HG02840 (cell line): ENCODE measurements around the gene OR6B2.

Source experiments
- ATAC-seq: cut with Tn5 transposase; IDR thresholded peaks from one replicate; pipeline ENCODE4 v1.9.1; 2021; ENCODE audit warnings: mild to moderate bottlenecking, moderate library complexity, moderate number of reproducible peaks; ENCODE audit not compliant: unreplicated experiment, low FRiP score

The OR6B2 gene

DNA sequence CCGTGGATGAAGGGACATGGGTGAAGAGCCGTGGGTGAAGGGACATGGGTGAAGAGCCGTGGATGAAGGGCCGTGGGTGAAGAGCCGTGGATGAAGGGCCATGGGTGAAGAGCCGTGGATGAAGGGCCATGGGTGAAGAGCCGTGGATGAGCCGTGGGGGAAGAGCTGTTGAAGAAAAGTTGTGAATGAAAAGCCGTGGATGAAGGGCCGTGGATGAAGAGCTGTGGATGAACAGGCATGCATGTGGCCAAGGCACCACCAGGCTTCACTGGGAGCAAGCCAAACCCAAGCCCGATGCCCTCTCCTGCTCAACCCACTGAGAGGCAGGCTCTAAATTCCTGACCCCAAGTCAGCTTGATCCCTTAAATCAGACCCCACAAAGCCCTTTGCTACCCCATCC is 12.5 kb upstream of the OR6B2 start:
- ATAC-seq: no peak

DNA sequence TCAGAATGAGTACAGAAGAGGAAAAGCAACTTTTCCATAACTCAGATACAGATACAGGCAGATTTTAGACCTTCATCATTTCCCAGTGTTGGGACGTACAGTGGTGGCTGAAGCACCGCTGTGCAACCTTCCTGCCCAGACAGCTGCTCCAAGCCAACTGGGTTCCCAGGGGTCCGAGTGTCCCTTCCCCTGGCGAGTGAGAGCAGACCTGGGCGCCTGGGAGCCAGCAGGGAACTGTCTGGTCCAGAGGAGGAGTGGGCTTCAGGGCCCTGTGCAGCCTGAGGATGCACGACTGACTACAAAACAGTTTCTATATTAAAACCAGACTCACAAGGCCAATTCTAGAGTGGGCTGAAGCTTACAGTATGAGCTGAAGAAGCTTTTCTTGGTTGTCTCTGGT is 11.1 kb upstream of the OR6B2 start:
- no peak for ATAC-seq

DNA sequence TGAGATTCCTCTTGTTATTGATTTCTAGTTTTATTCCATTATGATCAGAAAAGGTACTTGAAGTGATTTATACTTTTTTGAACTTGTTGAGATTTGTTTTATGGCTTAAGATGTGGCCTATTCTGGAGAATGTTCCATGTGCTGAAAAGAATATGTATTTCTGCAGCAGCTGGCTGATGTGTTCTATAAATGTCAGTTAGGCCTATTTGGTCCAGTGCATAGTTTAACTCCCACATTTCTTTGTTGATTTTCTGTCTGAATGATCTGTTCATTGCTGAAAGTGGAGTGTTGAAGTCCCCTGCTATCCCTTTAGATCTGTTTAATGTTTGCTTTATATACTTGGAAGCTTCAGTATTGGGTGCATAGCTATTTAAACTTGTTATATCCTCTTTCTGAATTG is 7.1 kb upstream of the OR6B2 start:
- no peak for ATAC-seq

DNA sequence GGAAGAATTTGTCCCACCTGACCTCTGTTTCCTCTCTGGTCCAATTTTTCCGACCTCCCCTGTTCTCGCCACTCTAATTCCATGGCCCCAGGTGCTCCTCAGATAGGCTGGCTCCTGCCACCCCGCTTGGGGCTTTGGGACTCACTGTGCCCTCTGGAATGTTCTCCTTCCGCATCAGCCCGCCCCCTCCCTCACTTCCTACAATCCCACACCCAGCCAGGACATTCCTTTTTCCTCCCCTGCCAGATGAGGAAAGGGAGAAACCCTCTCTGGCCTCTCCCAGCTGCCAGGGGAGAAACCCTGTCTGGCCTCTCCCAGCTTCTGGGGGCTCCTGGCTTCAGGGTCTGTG is 3.1 kb upstream of the OR6B2 start:
- ATAC-seq: no peak

DNA sequence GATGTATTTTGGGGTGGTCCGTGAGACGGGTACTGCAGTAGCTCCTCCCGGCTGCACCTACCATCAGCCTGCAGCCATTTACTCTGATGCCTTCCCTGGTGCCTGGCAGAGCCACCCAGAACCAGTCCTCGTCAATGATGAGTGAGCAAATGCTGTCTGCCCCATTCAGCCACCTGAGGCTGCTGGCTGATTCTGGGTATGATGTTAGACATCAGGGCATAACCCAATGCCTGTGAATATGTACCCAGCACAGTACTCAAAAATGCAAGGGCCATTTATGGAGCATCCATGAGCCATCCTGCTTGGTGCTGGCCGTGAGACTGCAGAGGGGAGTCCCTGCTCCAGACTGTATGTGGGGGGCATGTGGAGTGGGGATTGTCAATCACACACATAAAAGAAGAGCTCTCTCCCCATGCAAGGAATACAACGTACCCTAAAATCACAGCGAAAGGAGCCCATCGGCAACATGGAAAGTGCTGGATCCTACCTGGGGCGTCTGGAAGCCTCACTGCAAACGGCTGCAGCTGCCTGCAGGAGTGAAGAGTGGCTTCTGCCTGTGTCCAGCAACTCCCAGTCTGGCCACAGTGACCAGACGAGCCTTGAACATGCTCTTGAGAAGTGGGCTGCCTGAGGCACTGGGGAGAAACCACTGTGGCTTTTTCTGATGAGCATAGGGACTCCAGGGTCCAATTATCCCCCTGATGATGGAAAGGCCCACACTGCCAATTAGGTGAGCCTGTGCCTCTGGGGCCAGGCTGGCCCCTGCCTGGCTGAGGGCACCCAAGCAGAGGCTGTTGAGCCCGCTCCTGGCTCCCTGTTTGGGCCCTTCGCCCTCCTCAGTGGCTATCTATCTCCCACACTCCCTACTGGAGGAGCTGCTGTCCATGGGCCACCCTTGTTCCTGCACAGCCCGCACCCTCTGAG is 2.4 kb upstream of the OR6B2 start:
- no peak for ATAC-seq

DNA sequence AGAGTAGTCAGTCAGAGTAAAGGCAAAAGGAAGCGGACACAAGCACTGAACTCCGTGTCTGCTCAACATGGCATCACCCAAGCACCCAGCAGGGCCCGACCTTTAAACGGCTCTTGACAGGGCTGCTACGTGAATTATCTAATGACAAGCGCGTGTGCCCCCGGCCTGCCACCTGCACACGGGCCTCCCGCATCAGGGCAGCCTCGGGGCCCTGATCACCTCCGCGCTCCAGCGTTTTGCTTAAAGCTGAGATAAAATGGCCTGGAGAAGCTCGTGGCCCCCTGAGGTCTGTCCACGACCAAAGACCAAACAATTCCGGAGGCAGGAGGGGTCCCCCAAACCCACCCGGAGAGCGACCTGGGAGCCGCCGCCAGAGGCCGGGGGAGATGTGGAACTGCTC is 5.5 kb downstream of the OR6B2 start:
- ATAC-seq: peak; percentile 24

DNA sequence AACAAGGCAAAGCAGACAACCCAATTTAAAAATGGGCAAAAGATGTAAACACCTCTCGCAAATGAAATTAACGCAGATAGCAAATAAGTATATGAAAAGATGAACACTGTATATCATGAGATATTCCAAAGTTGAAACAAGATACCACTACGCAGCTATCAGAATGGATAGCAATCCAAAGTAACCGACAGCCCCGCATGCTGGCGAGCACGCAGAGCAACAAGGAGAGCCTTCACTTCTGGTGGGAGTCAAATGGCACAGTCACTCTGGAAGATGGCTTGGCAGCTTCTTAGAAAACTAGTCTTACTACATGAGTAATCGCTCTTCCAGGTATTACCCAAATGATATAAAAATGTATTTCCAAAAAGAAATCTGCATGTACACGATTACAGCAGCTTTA is 6.4 kb downstream of the OR6B2 start:
- no peak for ATAC-seq

DNA sequence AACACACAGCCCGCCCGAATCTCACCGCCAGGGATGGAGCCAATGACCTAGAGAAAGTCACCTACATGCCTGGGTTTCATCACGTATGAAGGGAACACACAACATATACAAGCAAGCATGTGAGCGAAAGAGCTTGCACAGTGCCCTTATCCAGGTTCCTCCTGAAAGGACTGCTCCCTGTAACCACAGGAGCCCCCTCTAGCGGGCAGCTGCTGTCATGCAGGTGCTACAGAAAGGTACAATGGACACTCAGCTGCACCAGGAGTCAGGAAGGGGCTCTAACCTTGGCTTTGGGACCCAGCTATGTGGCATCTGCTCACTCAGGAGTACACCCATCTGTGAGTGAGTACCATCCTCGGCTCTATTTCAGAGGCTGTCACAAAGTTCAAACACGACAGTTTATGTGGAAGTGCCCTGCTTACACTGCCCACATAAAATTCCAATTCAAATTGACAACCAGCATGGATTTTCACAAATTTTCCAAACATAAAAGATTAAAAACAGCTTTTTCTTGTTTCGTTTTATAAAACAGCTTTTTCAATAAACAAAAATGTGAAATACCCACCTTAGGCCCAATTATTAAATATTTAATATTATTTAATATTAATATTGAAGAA is 8.6 kb downstream of the OR6B2 start:
- no peak for ATAC-seq

DNA sequence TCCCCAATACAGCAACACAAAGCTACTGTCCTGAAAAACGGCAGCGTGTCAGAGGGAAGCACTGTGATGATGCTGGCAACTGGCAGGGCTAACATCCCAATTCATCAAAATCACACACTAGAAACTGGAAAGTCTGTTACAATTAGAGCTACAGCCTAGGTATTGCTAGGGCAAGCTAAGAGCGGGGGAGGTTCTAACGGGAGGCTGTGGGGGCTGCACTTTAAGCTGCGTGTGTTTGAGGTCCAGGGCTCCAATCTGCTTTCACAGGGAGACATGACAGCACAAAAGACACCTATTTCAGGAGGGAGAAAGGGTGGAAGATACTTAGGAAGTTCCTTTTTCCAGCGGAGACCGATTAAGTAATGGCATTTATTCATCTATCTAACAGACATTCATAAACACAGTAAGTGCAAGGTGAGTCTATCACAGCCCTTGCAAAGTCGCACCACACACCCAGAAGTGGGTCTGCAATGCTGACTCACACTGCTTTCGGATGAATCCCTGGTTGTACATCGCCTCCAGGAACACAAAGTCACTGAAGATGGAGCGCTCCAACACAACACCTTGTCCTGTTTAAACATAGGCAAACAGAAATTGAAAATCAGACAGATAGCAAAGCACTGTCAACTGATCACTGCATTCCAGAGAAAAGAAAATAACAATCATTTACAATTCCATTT is 12.0 kb downstream of the OR6B2 start:
- ATAC-seq: no peak

DNA sequence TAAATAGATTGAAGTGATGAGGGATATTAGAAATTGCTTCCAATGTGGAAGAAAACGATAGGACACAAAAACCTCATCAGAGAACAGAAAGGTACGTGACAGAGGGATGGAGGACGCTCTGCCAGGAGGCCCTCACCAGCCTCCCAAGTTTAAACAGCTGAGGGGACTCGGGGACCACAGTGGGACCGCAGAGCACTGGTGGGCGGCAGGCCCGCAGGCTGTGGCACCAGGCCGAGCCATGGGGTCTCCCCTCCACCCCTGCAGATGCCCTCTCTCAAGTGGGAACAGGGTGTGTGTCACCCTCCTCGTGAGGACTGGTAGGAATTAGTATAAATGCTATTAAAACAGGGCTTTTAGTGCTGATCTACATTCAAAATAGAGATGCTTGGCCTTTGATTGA is 15.9 kb downstream of the OR6B2 start:
- ATAC-seq: no peak

DNA sequence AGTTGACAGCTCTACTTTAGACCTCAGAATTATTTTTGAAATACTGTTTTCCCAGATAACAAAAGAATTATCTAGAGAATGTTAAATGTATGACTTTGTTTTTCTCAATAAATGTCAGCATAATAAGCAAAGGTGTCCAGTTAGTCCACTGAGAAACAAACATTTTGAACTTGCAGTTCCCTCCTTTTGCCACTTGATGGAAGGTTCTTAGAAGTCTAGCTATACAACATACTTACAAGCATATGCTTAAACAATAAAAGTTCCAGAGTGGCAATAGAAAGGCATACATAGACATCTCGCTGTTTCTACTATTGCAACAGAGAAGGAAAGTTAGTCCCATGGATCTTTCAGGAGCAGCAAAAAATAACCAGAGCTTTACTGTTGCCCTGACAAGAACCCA is 16.9 kb downstream of the OR6B2 start:
- no peak for ATAC-seq

DNA sequence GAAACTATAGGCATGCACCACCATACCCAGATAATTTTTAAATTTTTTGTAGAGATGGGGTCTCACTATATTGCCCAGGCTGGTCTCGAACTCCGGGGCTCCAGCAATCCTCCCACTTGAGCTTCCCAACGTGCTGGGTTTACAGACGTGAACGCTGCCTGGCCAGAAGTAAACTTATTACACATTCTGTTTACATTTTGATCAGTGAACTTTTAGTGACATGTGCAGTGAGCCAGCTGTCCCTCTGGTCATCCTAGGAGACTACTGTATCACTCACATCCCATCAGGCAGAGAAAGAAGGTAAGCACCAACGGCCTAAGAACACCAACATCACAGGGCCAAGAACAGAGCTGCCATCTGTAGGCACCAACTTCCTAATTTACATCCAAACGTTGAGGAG is 27.2 kb downstream of the OR6B2 start:
- ATAC-seq: no peak

DNA sequence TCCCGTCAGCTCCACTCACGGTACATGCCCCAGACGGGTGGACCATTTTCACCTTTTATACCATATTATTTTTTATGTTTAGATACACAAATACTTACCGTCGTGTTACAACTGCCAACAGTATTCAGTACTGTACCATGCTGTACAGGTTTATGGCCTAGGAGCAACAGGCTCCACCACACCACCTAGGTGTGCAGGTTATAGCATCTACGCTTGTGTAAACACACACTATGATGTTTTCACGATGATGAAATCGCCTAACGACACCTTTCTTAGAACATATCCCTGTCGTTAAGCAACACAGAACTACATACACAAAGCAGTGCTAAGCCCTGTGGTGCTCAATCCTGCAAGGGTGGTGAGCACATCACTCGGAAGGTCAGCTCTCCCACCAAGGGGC is 29.6 kb downstream of the OR6B2 start:
- no peak for ATAC-seq

DNA sequence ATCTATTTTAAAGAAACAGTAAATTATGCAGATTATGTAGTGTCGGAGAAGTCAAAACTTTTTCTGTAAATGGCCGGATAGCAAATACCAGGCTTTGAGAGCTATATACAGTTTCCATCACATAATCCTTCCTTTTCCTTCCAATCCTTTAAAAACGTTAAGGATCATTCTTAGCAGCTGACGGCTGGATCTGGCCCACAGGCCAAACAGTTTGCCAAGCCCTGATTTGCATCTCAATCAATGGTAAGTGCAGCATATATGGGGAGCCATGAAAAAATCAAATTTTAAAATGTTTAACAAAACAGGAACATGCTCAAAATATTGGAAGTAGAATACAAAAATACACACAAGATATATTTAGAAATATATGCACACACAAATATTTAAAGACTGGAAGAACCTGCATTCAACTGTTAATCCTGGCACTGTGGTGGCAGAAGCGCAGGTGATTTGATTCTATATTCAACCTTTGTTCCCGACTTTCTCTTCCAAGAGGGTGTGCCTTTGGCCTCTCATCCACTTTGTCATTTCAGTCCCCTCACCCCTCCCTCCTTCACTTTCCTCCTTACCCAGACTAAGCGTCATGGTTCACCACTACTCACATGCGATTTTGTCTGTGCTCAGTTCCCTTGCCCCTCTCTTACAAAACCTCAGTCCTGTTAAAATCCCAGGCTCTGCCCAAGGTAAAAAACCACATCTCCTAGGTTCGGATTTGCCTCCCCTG is 32.4 kb downstream of the OR6B2 start:
- no peak for ATAC-seq

DNA sequence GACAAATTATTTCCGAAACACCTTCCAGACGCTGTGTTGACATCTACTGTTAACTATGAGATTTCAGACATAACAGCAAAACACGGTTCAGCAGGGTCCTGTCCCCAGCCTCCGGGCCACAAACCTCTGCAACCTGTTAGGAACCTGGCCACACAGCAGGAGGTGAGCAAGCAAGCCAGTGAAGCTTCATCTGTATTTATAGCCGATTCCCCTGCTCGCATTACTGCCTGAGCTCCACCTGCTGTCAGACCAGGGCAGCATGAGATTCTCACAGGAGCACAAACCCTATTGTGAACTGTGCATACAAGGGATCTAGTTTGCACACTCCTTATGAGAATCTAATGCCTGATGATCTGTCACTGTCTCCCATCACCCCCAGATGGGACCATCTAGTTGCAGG is 36.1 kb downstream of the OR6B2 start:
- ATAC-seq: no peak

DNA sequence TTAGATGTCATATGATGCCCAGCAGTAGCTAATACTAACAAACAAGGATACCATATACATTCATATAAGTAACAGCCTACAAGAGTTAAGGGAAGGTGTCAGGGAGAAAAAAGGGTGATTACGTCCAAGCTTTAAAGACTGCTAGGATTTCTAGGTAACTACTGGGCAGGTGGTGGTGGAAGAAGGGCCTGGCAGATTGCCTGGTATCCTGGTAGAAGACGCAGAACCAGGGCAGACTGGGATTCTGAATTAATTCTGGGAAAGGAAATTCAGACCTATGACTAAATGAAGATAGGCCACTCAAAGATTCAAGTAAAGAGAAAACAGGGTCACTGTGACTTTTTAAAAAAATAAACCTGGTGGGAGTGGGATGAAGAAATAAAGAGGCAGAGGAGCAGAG is 36.9 kb downstream of the OR6B2 start:
- ATAC-seq: no peak

DNA sequence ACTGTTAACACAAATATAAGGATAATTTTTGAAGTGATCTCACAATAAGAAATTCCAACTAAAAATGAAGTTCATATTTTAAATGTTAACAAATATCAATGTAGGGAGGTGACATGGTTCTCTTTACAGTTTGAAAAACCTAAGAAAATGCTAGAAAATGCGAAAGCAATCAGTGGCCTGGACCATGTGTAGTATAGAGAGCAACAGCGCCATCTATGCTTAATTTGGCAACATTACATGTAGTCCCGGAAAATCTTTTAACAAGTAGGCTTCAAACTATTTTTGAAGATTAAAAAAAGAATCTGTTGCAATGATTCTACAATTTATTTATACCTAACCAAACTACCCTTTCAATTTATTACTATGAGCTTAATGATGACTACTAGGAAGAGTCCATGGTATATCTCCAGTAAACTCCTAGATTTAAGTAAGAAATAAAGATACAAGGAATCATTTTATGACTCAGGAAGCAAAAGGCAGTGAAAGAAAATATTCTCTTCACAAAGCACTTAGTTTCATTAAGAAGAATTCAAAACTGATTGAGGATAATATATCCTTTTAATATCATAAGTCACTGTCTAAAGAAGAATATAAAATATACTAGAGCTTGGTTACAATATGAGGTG is 38.4 kb downstream of the OR6B2 start:
- no peak for ATAC-seq

DNA sequence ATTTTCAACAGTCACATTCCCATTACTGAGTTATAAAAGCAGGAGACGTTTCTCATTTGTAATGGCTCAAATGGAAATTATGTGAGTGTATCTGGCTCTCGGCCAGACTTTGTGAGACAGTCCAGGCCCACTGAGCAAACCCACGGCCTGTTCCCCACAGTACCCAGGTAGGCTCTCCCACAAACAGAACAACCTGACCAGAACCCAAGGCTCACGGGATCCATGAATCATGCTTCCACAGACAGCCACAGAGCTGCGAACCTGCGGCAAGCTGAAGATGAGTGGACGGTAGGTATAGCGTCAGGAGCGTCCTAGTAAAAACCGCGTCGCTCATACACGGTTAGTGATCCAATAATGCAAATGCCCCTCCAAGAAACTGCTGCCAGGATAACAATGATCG is 39.3 kb downstream of the OR6B2 start:
- ATAC-seq: no peak

DNA sequence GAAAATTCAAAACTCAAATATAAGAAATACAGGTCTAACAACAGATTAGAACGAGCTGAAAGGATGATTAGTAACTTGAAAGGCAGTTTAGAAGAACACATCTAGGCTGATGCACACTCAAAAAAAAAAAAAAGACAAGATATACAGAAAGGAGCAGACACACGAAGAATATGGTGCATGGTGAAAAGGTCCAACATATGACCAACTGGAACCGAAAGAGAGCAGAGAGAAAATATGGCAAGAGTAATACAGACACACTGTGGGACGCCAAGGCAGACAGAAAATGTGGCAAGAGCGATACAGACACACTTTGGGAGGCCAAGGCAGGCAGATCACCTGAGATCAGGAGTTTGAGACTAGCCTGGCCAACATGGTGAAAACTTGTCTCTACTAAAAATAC is 44.9 kb downstream of the OR6B2 start:
- ATAC-seq: no peak

DNA sequence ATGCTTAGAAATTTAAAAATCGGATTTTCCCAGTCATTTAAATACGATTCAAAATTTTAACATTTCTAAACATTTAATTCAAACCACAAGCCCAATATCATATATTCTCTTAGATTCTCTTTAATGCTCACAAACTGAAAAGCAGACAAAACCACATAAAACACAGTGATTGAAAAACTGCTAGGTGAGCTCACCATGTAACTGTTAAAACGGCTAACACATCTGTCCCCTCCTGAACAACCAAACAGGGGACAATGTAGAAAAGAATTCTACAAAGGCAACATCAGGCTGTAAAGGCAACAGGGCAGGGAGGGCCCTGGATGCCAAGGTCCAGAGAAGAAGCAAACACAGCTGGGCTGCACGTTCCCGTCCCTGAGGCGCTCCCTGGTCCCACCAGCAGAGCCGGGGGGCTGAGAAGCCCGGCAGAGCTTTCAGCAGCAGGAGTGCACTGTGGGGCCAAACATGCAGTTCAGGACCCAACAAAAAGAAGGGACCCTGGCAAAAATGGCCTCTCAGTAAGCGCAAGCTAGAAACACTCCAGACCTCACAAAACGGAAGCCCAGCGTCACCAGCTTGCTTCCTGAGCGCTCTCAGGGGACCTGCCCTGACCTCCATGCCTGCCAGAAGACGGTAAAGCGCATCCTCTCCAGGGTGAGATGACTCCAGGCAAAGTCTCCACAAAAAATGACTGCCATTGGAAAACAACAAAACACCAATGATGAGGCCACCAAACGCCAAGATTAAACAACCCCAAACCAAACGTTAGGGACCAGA is 45.6 kb downstream of the OR6B2 start:
- ATAC-seq: no peak
